DND-41 (cell line): ENCODE data around the gene PARVB.

Source experiments
- CTCF ChIP-seq: IDR thresholded peaks from 2 replicates; pipeline ENCODE4 v1.5.1; 2012; ENCODE audit warnings: borderline replicate concordance, low read length, moderate library complexity, mild to moderate bottlenecking; ENCODE audit not compliant: poor library complexity, severe bottlenecking; ENCODE audit errors: extremely low read depth
- EZH2 ChIP-seq: IDR thresholded peaks from 3 replicates; pipeline ENCODE4 v1.6.1; 2012; ENCODE audit warnings: borderline replicate concordance, low read depth, mild to moderate bottlenecking, moderate library complexity, low read length, inconsistent platforms; ENCODE audit not compliant: severe bottlenecking

DNA sequence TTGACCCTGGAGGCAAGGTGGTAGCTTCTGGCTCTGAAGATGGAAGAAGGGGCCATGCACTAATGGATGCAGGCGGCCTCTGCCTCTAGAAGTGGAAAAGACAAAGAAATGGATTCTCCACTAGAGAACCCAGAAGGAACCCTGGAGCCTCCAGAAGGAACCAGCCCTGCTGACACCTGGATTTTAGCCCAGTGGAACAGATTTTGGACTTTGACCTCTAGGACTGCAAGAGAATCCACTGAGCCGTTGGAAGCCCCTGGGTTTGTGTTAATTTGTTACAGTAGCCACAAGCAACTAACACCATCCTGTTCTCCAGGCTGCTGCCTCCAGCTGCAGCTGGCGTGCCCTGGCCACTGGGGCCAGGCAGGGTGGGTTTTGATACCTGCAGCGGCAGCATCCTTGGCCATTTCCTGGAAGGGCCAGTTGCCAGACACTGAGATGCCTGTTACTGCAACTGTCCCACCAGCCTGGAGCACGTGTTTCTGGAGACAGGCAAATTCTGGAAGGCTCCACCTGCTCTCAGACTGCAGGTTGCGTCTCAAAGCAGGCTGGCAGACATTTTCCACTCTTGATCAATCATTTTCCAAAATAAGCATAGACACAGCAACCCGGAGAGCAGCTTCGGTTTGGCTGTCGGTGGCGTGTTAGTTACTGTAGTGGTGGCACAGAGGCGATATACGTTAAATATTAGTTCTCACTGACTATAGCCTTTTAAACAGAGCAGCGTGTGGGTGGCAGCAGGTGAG lies 79.8 kb downstream of the PARVB start:
- TF ChIP-seq CTCF (no peak), EZH2 (no peak)
